Urinary bladder (tissue), 4 donors: Measurements from ENCODE around the gene KIFBP. TPM values are rescaled to one million over a fixed set of nuclear protein-coding genes. Genes with fewer than 3 reads are reported as not detected.

Experiments
- DNase-seq: peaks from one replicate; pipeline ENCODE4 v3.0.0-alpha.2; 2015; ENCODE audit errors: extremely low spot score
- H3K27ac ChIP-seq: one replicate; pipeline ENCODE4 v1.5.1; 2013; ENCODE audit warnings: low read depth, mild to moderate bottlenecking, moderate library complexity
- H3K36me3 ChIP-seq: one replicate; pipeline ENCODE4 v1.6.1; 2013; ENCODE audit warnings: mild to moderate bottlenecking, moderate library complexity; ENCODE audit not compliant: insufficient read depth
- H3K4me1 ChIP-seq: one replicate; pipeline ENCODE4 v1.6.1; 2013; ENCODE audit warnings: mild to moderate bottlenecking, moderate library complexity; ENCODE audit not compliant: insufficient read depth
- H3K4me3 ChIP-seq: one replicate; pipeline ENCODE4 v1.5.1; 2013; ENCODE audit warnings: low read depth, low read length
- WGBS: extraction: QIAGEN DNeasy Blood & Tissue Kit; methylation state at CpG from one replicate; pipeline ENCODE4 v1.1.7; 2013; 5-methylcytosine and 5-hydroxymethylcytosine counted together
- polyA plus RNA-seq: library from polyadenylated mRNA; stranded (reverse); fragments of 200-250 nt; gene quantifications from one replicate; pipeline ENCODE4 v1.2.3, GENCODE V29; 2013
- total RNA-seq: library from RNA; depleted of rRNA; stranded (reverse); fragments of >200 nt; gene quantifications from one replicate; pipeline ENCODE4 v1.2.3, GENCODE V29; 2014
- donor health status: healthy with polysubstance abuse.
- donor health status: healthy.

Gene KIFBP
- total and polyA plus RNA-seq, 2 donors: 24.7 to 31.3 TPM

DNA sequence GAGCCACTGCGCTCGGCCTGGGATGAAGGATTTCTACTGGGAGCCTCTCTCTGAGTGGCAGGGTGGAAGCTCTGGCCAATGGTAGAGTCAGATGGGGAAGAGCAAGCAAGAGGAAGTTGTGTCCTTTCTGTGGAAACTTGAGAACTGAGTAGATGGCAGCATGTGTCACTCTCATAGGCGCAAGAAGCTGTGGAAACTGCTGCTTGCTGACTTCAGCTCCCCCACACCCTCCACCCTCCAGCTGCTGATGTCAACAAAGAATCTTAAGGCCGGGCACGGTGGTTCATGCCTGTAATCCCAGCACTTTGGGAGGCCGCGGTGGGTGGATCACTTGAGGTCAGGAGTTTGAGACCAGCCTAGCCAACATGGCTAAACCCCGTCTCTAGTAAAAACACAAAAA lies 59.5 kb downstream of the KIFBP start:
- no peak overlapping the region for H3K27ac ChIP-seq
- 52% methylated on average over 8 of the region's 8 CpGs for WGBS
- DNase-seq: no peak
- H3K4me3 ChIP-seq: no peak overlapping the region
- H3K4me1 ChIP-seq: no peaks in the 10 kb centered on the region
- no peaks in the 10 kb centered on the region for H3K36me3 ChIP-seq

DNA sequence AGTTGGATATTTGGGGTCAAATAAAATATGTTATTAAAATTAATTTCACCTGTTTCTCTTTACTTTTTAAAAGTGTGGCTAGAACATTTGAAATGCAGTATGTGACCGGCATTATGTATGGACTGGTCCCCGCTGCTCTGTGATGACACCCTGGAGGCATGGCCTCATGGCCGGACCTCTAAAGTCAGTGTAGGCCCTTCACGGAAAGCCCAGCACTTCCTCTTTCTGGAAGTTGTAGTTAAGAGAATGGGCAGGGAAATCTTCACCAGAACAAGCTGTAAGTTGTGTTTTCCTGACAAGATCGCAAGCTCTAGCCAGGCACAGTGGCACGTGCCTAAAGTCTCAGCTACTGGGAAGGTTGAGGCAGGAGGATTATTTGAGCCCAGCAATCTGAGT lies 61.0 kb downstream of the KIFBP start:
- no peaks in the 10 kb centered on the region for H3K4me1 ChIP-seq
- H3K4me3 ChIP-seq: no peak overlapping the region
- DNase-seq: no peak
- no peaks in the 10 kb centered on the region for H3K36me3 ChIP-seq
- no peak overlapping the region for H3K27ac ChIP-seq
- 76% methylated on average over 6 of the region's 6 CpGs for WGBS

DNA sequence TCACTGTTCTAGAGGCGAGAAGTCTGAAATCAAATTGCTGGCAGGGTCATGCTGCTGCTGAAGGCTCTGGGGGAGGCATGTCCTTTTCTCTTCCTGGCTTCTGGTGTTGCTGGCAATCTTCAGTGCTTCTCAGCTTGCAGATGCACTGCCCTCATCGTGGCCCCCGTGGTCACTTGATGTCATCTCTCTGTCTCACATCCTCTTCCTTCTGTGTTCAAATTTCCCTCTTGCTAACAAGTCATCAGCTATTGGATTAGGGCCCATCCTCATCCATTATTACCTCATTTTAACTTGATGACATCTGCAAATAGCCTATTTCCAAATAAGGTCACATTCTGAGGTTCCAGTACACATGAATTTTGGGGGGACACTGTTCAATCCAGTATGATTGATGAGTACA lies 62.7 kb downstream of the KIFBP start:
- Histone ChIP-seq H3K4me3 (no peak overlapping the region), H3K36me3 (no peaks in the 10 kb centered on the region), H3K4me1 (no peaks in the 10 kb centered on the region), H3K27ac (no peak overlapping the region)
- 83% methylated on average over 3 of the region's 3 CpGs for WGBS
- DNase-seq: no peak

GRCh38 chr10:69051710-69052487 lies 63.3 kb downstream of the KIFBP start:
- Histone ChIP-seq H3K36me3 (no peaks in the 10 kb centered on the region), H3K4me1 (no peaks in the 10 kb centered on the region), H3K27ac (no peak overlapping the region), H3K4me3 (no peak overlapping the region)
- DNase-seq: no peak
- 77% methylated on average over 10 of the region's 10 CpGs for WGBS

DNA sequence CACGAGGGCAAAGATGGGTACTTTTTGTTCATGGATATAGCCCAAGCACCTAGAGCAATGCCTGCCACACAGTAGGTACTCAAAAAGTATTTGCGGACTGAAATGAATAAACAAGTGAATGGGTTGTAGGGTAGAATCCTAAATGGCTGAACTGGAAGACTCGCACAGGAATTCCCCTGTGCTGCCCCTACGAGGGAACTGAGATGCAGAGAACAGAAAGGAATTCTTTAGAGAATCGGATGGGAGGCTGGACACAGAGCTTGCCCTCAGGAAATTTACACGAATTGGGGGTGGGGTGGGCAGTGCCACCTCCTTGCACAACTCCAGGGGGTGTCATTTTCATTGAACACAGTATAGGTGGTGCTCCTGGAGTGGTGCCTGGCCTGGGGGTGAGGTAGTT lies 64.1 kb downstream of the KIFBP start:
- Histone ChIP-seq H3K4me1 (no peaks in the 10 kb centered on the region), H3K4me3 (no peak overlapping the region), H3K36me3 (no peaks in the 10 kb centered on the region), H3K27ac (no peak overlapping the region)
- 78% methylated on average over 6 of the region's 6 CpGs for WGBS
- no peak for DNase-seq

GRCh38 chr10:69055241-69055640 lies 66.6 kb downstream of the KIFBP start:
- no peak for DNase-seq
- Histone ChIP-seq H3K4me3 (no peak overlapping the region), H3K27ac (no peak overlapping the region), H3K36me3 (no peaks in the 10 kb centered on the region), H3K4me1 (no peaks in the 10 kb centered on the region)
- WGBS: 83% methylated on average over 2 of the region's 2 CpGs

DNA sequence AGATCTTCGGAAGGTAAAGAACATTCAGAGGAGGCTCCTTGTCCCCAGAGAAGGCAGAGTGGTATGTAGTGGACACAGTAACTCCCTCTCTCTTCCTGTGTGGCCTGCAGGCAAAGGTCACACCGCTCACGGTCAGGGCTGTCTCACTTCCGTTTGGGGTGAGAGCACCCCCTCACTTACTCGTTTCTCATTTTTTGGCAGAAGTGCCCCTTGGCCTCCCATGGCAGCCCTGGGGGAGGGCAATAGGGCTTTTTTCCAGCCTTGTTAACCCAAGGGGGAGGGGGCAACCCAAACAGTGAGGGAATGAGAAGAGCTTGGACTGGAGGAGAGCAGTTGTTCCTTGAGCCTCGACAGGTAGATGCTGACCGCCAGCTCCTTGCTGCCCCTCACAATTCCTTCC lies 67.5 kb downstream of the KIFBP start:
- 52% methylated on average over 7 of the region's 7 CpGs for WGBS

DNA sequence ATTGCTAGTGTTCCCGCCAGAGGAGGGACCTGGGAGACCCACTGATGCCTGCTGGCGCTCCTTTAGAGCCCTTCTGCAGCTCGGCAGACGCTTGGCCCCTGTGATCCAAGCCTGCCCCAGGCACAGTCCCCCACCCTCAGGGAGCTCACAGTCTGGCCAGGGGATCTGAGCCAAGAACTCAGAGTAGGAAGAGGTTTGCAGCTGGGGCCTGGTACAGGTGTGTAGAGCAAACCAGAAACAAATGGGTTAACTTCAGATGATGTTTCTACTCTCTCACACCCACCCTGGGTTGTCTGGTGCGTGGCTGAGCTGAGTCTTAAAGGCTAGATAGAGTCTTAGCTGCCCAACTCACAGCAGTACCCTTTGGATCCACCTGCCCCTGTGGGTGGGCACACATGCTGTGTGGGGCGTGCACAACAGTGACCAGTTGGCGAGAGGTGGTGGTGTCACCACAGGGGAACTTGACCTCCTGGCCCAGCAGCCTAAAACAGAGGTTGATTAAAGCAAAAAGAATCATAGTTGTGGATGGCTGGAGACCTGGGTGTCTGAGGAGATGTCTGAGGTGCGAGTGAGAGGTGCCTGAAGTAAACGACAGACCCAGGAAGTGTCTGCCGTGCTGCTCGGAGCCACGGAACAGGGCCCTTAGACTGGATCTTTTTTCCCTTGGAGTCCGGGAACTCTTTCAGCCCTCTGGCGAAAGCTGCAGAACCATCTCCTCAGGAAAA lies 68.1 kb downstream of the KIFBP start:
- H3K36me3 ChIP-seq: no peaks in the 10 kb centered on the region
- H3K4me1 ChIP-seq: no peaks in the 10 kb centered on the region
- no peak overlapping the region for H3K27ac ChIP-seq
- no peak for DNase-seq
- H3K4me3 ChIP-seq: no peak overlapping the region
- 66% methylated on average over 14 of the region's 14 CpGs for WGBS

More for the DNA sequence above, 67.5 kb downstream of the KIFBP start:
- no peaks in the 10 kb centered on the region for H3K36me3 ChIP-seq
- H3K4me3 ChIP-seq: no peak overlapping the region
- no peak overlapping the region for H3K27ac ChIP-seq
- no peak for DNase-seq
- H3K4me1 ChIP-seq: no peaks in the 10 kb centered on the region

DNA sequence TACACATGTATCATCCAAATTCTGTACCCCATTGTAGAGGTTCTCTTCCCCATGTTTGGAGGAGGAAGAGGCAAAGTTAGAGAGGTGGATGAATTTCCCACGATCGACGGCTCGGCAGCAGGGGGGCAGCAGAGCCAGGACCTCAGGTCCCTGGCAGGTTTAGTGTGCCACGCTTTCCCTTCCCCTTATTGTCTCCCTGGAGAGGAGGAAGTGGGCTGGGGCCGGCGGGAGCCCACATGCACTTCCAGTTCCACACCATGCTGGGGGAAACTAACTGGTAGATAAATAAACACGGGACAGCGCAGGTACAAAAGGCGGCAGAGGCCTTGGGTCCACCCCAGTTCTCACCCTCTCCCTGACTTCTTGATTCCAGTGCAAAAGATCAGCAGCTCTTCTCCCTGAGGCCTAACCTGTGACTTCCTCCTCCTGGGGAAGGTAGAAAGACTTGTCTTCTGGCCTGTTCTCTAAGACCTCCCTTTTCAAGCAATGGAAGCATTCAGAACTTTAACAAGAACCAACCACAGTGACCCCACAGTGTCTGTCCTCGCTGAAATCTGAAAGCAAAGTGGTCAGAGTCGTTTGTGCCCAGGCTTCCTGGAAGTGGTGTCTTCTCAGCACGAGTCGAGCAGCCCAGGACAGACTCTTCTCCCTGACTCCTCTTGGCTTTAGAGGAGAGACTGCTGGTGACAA lies 68.8 kb downstream of the KIFBP start:
- Histone ChIP-seq H3K4me3 (no peak overlapping the region), H3K36me3 (no peaks in the 10 kb centered on the region), H3K4me1 (no peaks in the 10 kb centered on the region), H3K27ac (no peak overlapping the region)
- DNase-seq: no peak
- WGBS: 48% methylated on average over 14 of the region's 14 CpGs

DNA sequence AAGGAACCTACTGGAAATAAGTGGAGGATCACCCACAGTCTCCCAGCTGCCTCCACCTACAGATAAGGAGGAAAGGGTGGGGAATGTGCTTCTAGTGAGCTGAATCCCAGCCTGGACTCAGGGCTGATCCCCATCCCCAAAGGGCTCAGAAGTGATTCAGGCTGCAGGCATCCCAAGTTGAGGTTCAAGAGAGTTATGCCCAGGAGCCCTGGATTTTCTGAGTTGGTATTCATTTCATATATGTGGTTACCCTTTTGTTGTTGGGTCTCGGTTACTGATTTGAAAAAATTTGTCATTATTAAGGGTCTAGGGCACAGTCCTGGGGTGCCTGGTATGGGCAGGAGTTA lies 69.3 kb downstream of the KIFBP start:
- H3K27ac ChIP-seq: no peak overlapping the region
- whole genome bisulfite sequencing: 0% methylated on average over 1 of the region's 1 CpG

DNA sequence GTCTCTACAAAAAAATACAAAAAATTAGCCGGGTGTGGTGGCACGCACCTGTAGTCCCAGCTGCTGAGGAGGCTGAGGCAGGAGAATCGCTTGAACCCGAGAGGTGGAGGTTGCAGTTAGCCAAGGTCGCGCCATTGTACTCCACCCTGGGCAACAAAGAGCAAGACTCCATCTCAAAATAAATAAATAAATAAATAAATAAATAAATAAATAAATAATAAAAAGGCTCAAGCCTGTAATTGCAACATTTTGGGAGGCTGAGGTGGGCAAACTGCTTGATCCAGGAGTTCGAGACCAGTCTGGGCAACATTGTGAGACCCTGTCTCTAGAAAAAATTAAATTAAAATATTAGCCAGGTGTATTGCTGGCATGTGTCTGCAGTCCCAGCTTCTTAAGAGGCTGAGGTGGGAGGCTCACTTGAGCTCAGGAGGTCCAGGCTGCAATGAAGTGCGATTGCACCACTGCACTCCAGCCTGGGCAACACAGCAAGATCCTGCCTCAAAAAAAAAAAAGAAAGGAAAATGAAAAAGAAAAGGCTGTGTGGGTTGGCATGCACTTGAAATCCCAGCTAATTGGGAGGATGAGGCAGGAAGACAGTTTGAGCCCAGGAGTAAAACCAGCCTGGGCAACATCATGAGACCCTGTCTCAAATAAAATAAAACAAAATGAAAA lies 71.7 kb downstream of the KIFBP start:
- Histone ChIP-seq H3K4me1 (no peaks in the 10 kb centered on the region), H3K36me3 (no peaks in the 10 kb centered on the region), H3K27ac (no peak overlapping the region), H3K4me3 (no peak overlapping the region)
- no peak for DNase-seq
- 94% methylated on average over 8 of the region's 8 CpGs for WGBS

More for the DNA sequence above, 69.3 kb downstream of the KIFBP start:
- Histone ChIP-seq H3K4me3 (no peak overlapping the region), H3K36me3 (no peaks in the 10 kb centered on the region), H3K4me1 (no peaks in the 10 kb centered on the region)
- no peak for DNase-seq

- Histone ChIP-seq H3K36me3 (no peaks in the 10 kb centered on the region), H3K4me3 (no peak overlapping the region), H3K4me1 (no peaks in the 10 kb centered on the region), H3K27ac (peak overlapping the region; percentile 13)
- WGBS: 27% methylated on average over 20 of the region's 20 CpGs
- DNase-seq: no peak
Measured at GRCh38 chr10:69061305-69062161, 72.9 kb downstream of the KIFBP start.

DNA sequence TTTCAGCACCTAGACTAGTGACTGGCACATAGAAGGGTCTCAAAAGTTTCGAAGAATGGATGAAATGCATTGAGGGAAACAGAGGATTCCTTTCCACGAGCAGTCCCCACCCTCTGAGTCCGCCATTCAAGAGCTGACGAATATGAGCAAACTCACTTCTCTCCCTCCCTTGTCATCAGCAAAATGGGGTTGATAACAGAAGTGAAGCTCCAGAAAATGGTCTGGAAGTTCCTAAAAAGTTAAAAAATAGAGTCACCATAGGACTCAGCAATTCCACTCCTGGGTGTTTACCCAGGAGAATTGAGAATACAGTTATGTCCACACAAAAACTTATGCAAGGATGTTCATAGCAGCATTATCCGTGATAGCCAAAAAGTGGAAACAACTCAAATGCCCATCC lies 74.3 kb downstream of the KIFBP start:
- Histone ChIP-seq H3K36me3 (no peaks in the 10 kb centered on the region), H3K27ac (no peak overlapping the region), H3K4me3 (no peak overlapping the region), H3K4me1 (no peaks in the 10 kb centered on the region)
- 81% methylated on average over 5 of the region's 5 CpGs for WGBS
- DNase-seq: no peak
